ENCODE results near the gene WDR53.
"Not testable (repeated sequence)": the region's sequence is repeated elsewhere in the genome, so short reads cannot be mapped to it uniquely, and the experiment has no call there.

WDR53 gene

GRCh38 chr3:196557236-196557635 lies 11.1 kb downstream of the WDR53 start:
- DNase-seq = no peak

- DNase-seq = no peak
Measured at GRCh38 chr3:196555295-196555694, 13.1 kb downstream of the WDR53 start.

GRCh38 chr3:196554205-196554604 lies 14.1 kb downstream of the WDR53 start:
- DNase-seq = peak; percentile 76

- no peak for DNase-seq
Measured at GRCh38 chr3:196553551-196553950, 14.8 kb downstream of the WDR53 start.

GRCh38 chr3:196552253-196552652 lies 16.1 kb downstream of the WDR53 start:
- no peak for DNase-seq

- not testable (repeated sequence) for DNase-seq
Measured at GRCh38 chr3:196550172-196550571, 18.2 kb downstream of the WDR53 start.

- DNase-seq = not testable (repeated sequence)
Measured at GRCh38 chr3:196549312-196549711, 19.0 kb downstream of the WDR53 start.

GRCh38 chr3:196547067-196547466 lies 21.3 kb downstream of the WDR53 start:
- no peak for DNase-seq

GRCh38 chr3:196546537-196546936 lies 21.8 kb downstream of the WDR53 start:
- no peak for DNase-seq

- DNase-seq = no peak
Measured at GRCh38 chr3:196544491-196544992, 23.8 kb downstream of the WDR53 start.

GRCh38 chr3:196541684-196542445 lies 26.5 kb downstream of the WDR53 start:
- DNase-seq = no peak

GRCh38 chr3:196537319-196537984 lies 30.9 kb downstream of the WDR53 start:
- DNase-seq = peak; percentile 54

- no peak for DNase-seq
Measured at GRCh38 chr3:196533260-196533681, 35.1 kb downstream of the WDR53 start.

- DNase-seq = no peak
Measured at GRCh38 chr3:196531418-196531817, 36.9 kb downstream of the WDR53 start.

- DNase-seq = peak; percentile 90
Measured at GRCh38 chr3:196528639-196529233, 39.6 kb downstream of the WDR53 start.

GRCh38 chr3:196525141-196525540 lies 43.2 kb downstream of the WDR53 start:
- no peak for DNase-seq

- DNase-seq = peak; percentile 72
Measured at GRCh38 chr3:196524527-196524926, 43.8 kb downstream of the WDR53 start.

- DNase-seq = no peak
Measured at GRCh38 chr3:196523841-196524240, 44.5 kb downstream of the WDR53 start.

GRCh38 chr3:196521291-196521690 lies 47.1 kb downstream of the WDR53 start:
- not testable (repeated sequence) for DNase-seq

GRCh38 chr3:196519718-196520082 lies 48.7 kb downstream of the WDR53 start:
- peak; percentile 27 for DNase-seq

- DNase-seq = peak; percentile 85
Measured at GRCh38 chr3:196518966-196519717, 49.2 kb downstream of the WDR53 start.

GRCh38 chr3:196517919-196518318 lies 50.4 kb downstream of the WDR53 start:
- peak; percentile 50 for DNase-seq

- no peak for DNase-seq
Measured at GRCh38 chr3:196517162-196517800, 51.1 kb downstream of the WDR53 start.
